NCI-H82 treated with DMSO at 0.1 percent for 48 hours (cell line): Measurements from ENCODE around the gene RUVBL1.
"Not testable (repeated sequence)": the region's sequence is repeated elsewhere in the genome, so short reads cannot be mapped to it uniquely, and the experiment has no call there.

ENCODE experiments used
- DNase-seq: peaks from one replicate; lab custom pipeline; 2025; ENCODE audit not compliant: unreplicated experiment; lab: John Stamatoyannopoulos, UW

RUVBL1 gene

GRCh38 chr3:128123538-128124368 lies at the start of gene RUVBL1:
RUVBL1 (minus strand) TSS chr3:128123812; CDS start chr3:128123724, 88 bp downstream.
- DNase-seq: peak; percentile 99

GRCh38 chr3:128173200-128173599 lies 49.6 kb upstream of the RUVBL1 start:
- no peak for DNase-seq

GRCh38 chr3:128170866-128171516 lies 47.4 kb upstream of the RUVBL1 start:
- peak; percentile 22 for DNase-seq

GRCh38 chr3:128168836-128169235 lies 45.2 kb upstream of the RUVBL1 start:
- no peak for DNase-seq

- DNase-seq: no peak
Measured at GRCh38 chr3:128167973-128168674, 44.5 kb upstream of the RUVBL1 start.

GRCh38 chr3:128167646-128167972 lies 44.0 kb upstream of the RUVBL1 start:
- DNase-seq: no peak

GRCh38 chr3:128166971-128167453 lies 43.4 kb upstream of the RUVBL1 start:
- no peak for DNase-seq

- DNase-seq: no peak
Measured at GRCh38 chr3:128163432-128163831, 39.8 kb upstream of the RUVBL1 start.

- no peak for DNase-seq
Measured at GRCh38 chr3:128160661-128161060, 37.0 kb upstream of the RUVBL1 start.

GRCh38 chr3:128155616-128156360 lies 32.2 kb upstream of the RUVBL1 start:
- DNase-seq: no peak

GRCh38 chr3:128154354-128154753 lies 30.7 kb upstream of the RUVBL1 start:
- not testable (repeated sequence) for DNase-seq

- DNase-seq: peak; percentile 50
Measured at GRCh38 chr3:128153156-128154041, 29.8 kb upstream of the RUVBL1 start, which contains the start of gene EEFSEC. EEFSEC (plus strand) TSS chr3:128153481; CDS start chr3:128153508, 27 bp downstream.

GRCh38 chr3:128152419-128153155 lies 29.0 kb upstream of the RUVBL1 start:
- DNase-seq: no peak

GRCh38 chr3:128151758-128152274 lies 28.2 kb upstream of the RUVBL1 start:
- no peak for DNase-seq

GRCh38 chr3:128149650-128150049 lies 26.0 kb upstream of the RUVBL1 start:
- DNase-seq: no peak

- no peak for DNase-seq
Measured at GRCh38 chr3:128146201-128146600, 22.6 kb upstream of the RUVBL1 start.

GRCh38 chr3:128145279-128145678 lies 21.7 kb upstream of the RUVBL1 start:
- no peak for DNase-seq

GRCh38 chr3:128144512-128145187 lies 21.0 kb upstream of the RUVBL1 start:
- no peak for DNase-seq
